Activated naive CD8-positive, alpha-beta T cell treated with anti-CD3 and anti-CD28 coated beads, Interleukin-2, amount 10 ng/mL, durations not matched to agents 7 days and 5 days (primary cell): ENCODE measurements around the gene CAPN11. TPM values are rescaled to one million over a fixed set of nuclear protein-coding genes. Genes with fewer than 3 reads are reported as not detected.

Source experiments
- ATAC-seq: fragments of 150-1000 bp; cut with Tn5 transposase; one replicate; pipeline ENCODE4 v1.10.0; 2021; ENCODE audit warnings: low read depth, moderate library complexity
- POLR2A ChIA-PET: fragments of 350-600 bp; sonication (Branson Sonifier 250); formaldehyde crosslinking; loops from one replicate; lab custom pipeline; 2021; ENCODE audit warnings: antibody characterized with exemption; lab: Charles Lee
- DNase-seq: peaks from one replicate; pipeline ENCODE4 v3.0.0; 2021
- H3K27ac Mint-ChIP-seq: one replicate; pipeline ENCODE4 v1.8.0; 2022; ENCODE audit warnings: mild to moderate bottlenecking, mixed read lengths
- H3K27me3 Mint-ChIP-seq: one replicate; pipeline ENCODE4 v1.8.0; 2022; ENCODE audit warnings: mild to moderate bottlenecking, moderate library complexity, mixed read lengths
- H3K36me3 Mint-ChIP-seq: one replicate; pipeline ENCODE4 v1.8.0; 2021; ENCODE audit warnings: mild to moderate bottlenecking, mixed read lengths
- H3K4me1 Mint-ChIP-seq: one replicate; pipeline ENCODE4 v1.8.0; 2021; ENCODE audit warnings: mixed read lengths
- H3K4me3 Mint-ChIP-seq: one replicate; pipeline ENCODE4 v1.8.0; 2022; ENCODE audit warnings: mild to moderate bottlenecking, moderate library complexity, mixed read lengths
- H3K9me3 Mint-ChIP-seq: one replicate; pipeline ENCODE4 v1.8.0; 2021; ENCODE audit warnings: mixed read lengths
- total RNA-seq, 2 experiments: library from RNA; stranded (reverse); gene quantifications; one replicate each; pipeline ENCODE4 v1.2.3, GENCODE V29; 2021

CAPN11 gene
- total RNA-seq: not detected

- DNase-seq: no peak
- H3K36me3 Mint-ChIP-seq: no peaks in the 10 kb centered on the region
- H3K4me1 Mint-ChIP-seq: peaks cover 5% of the 10 kb centered on the region
- no peak within 1 kb of the TSS for H3K27ac Mint-ChIP-seq
- POLR2A ChIA-PET: no interaction called here
- peaks cover 14% of the 10 kb centered on the region for H3K27me3 Mint-ChIP-seq
- no peak within 1 kb of the TSS for H3K4me3 Mint-ChIP-seq
- no peaks in the 10 kb centered on the region for H3K9me3 Mint-ChIP-seq
- no peak for ATAC-seq
These were observed at the start of gene CAPN11 for GRCh38 chr6:44158770-44159228. TSS of gene CAPN11 (plus strand) at chr6:44158820. CDS start at chr6:44158849, 29 bp downstream.

- H3K36me3 Mint-ChIP-seq: peaks cover 13% of the 10 kb centered on the region
- POLR2A ChIA-PET: no interaction called here
- no peaks in the 10 kb centered on the region for H3K9me3 Mint-ChIP-seq
- DNase-seq (no peak), ATAC-seq (no peak)
- no peak overlapping the region for H3K4me3 Mint-ChIP-seq
- H3K27ac Mint-ChIP-seq: no peak overlapping the region
- H3K27me3 Mint-ChIP-seq: no peaks in the 10 kb centered on the region
- peaks cover 30% of the 10 kb centered on the region for H3K4me1 Mint-ChIP-seq
These were observed 49.4 kb upstream of the CAPN11 start for GRCh38 chr6:44109212-44109611.

- peaks cover 13% of the 10 kb centered on the region for H3K36me3 Mint-ChIP-seq
These were observed 48.5 kb upstream of the CAPN11 start for GRCh38 chr6:44110005-44110676.

GRCh38 chr6:44110966-44111365 lies 47.7 kb upstream of the CAPN11 start:
- Mint-ChIP-seq H3K4me1 (peaks cover 22% of the 10 kb centered on the region), H3K27ac (no peak overlapping the region), H3K36me3 (peaks cover 18% of the 10 kb centered on the region), H3K4me3 (no peak overlapping the region), H3K9me3 (no peaks in the 10 kb centered on the region), H3K27me3 (no peaks in the 10 kb centered on the region)
- ATAC-seq (no peak), DNase-seq (no peak)
- POLR2A ChIA-PET: interaction anchor here (1.2 kb wide), 1 partner anchor 137 kb away, joined by 3 read pairs; no protein-coding TSS in a partner anchor

More at GRCh38 chr6:44110005-44110676, 48.5 kb upstream of the CAPN11 start:
- Mint-ChIP-seq H3K27me3 (no peaks in the 10 kb centered on the region), H3K4me3 (no peak overlapping the region), H3K4me1 (peaks cover 25% of the 10 kb centered on the region), H3K9me3 (no peaks in the 10 kb centered on the region), H3K27ac (peak overlapping the region; percentile 32)
- POLR2A ChIA-PET: no interaction called here
- DNase-seq (no peak), ATAC-seq (peak; percentile 26)

- H3K36me3 Mint-ChIP-seq: peaks cover 18% of the 10 kb centered on the region
- peak overlapping the region; percentile 39 for H3K27ac Mint-ChIP-seq
- no peak overlapping the region for H3K4me3 Mint-ChIP-seq
- H3K9me3 Mint-ChIP-seq: no peaks in the 10 kb centered on the region
- H3K27me3 Mint-ChIP-seq: no peaks in the 10 kb centered on the region
- DNase-seq (no peak), ATAC-seq (no peak)
- POLR2A ChIA-PET: interaction anchor here (1.2 kb wide), 1 partner anchor 136 kb away, joined by 3 read pairs; no protein-coding TSS in a partner anchor
- peaks cover 25% of the 10 kb centered on the region for H3K4me1 Mint-ChIP-seq
These were observed 46.9 kb upstream of the CAPN11 start for GRCh38 chr6:44111434-44112417.

GRCh38 chr6:44113414-44113813 lies 45.2 kb upstream of the CAPN11 start:
- Mint-ChIP-seq H3K27ac (no peak overlapping the region), H3K9me3 (no peaks in the 10 kb centered on the region), H3K4me3 (no peak overlapping the region), H3K36me3 (peaks cover 22% of the 10 kb centered on the region), H3K27me3 (no peaks in the 10 kb centered on the region), H3K4me1 (peaks cover 29% of the 10 kb centered on the region)
- ATAC-seq: no peak
- DNase-seq: no peak
- POLR2A ChIA-PET: no interaction called here

- POLR2A ChIA-PET: interaction anchor here (0.5 kb wide), 1 partner anchor 1323 kb away, joined by 3 read pairs; no protein-coding TSS in a partner anchor
- H3K27ac Mint-ChIP-seq: no peak overlapping the region
- H3K36me3 Mint-ChIP-seq: peaks cover 21% of the 10 kb centered on the region
- H3K4me3 Mint-ChIP-seq: no peak overlapping the region
- DNase-seq (no peak), ATAC-seq (no peak)
- H3K4me1 Mint-ChIP-seq: peaks cover 36% of the 10 kb centered on the region
- no peaks in the 10 kb centered on the region for H3K9me3 Mint-ChIP-seq
- H3K27me3 Mint-ChIP-seq: no peaks in the 10 kb centered on the region
These were observed 42.8 kb upstream of the CAPN11 start for GRCh38 chr6:44115866-44116265.

- Mint-ChIP-seq H3K27me3 (no peaks in the 10 kb centered on the region), H3K9me3 (no peaks in the 10 kb centered on the region), H3K36me3 (peaks cover 15% of the 10 kb centered on the region), H3K4me3 (no peak overlapping the region), H3K27ac (no peak overlapping the region), H3K4me1 (peaks cover 31% of the 10 kb centered on the region)
- ATAC-seq (no peak), DNase-seq (no peak)
- POLR2A ChIA-PET: no interaction called here
These were observed 41.8 kb upstream of the CAPN11 start for GRCh38 chr6:44116641-44117382.

- peaks cover 35% of the 10 kb centered on the region for H3K4me1 Mint-ChIP-seq
- POLR2A ChIA-PET: no interaction called here
These were observed 41.1 kb upstream of the CAPN11 start for GRCh38 chr6:44117397-44118128.

GRCh38 chr6:44119704-44120262 lies 38.8 kb upstream of the CAPN11 start:
- ATAC-seq: no peak

More at GRCh38 chr6:44117397-44118128, 41.1 kb upstream of the CAPN11 start:
- peak overlapping the region; percentile 23 for H3K27ac Mint-ChIP-seq
- DNase-seq (no peak), ATAC-seq (no peak)
- H3K9me3 Mint-ChIP-seq: no peaks in the 10 kb centered on the region
- peaks cover 13% of the 10 kb centered on the region for H3K36me3 Mint-ChIP-seq
- H3K27me3 Mint-ChIP-seq: no peaks in the 10 kb centered on the region
- H3K4me3 Mint-ChIP-seq: no peak overlapping the region

GRCh38 chr6:44120692-44121443 lies 37.8 kb upstream of the CAPN11 start:
- POLR2A ChIA-PET: no interaction called here
- Mint-ChIP-seq H3K4me3 (no peak overlapping the region), H3K9me3 (no peaks in the 10 kb centered on the region), H3K4me1 (peaks cover 58% of the 10 kb centered on the region), H3K27ac (no peak overlapping the region), H3K27me3 (no peaks in the 10 kb centered on the region), H3K36me3 (peaks cover 16% of the 10 kb centered on the region)
- ATAC-seq: no peak
- DNase-seq: no peak

More at GRCh38 chr6:44119704-44120262, 38.8 kb upstream of the CAPN11 start:
- Mint-ChIP-seq H3K9me3 (no peaks in the 10 kb centered on the region), H3K4me3 (no peak overlapping the region), H3K36me3 (peaks cover 19% of the 10 kb centered on the region), H3K4me1 (peaks cover 55% of the 10 kb centered on the region), H3K27ac (peak overlapping the region; percentile 0), H3K27me3 (no peaks in the 10 kb centered on the region)
- DNase-seq: no peak
- POLR2A ChIA-PET: no interaction called here
